H9 (cell line): ENCODE measurements around the gene FPGS. TPM values are rescaled to one million over a fixed set of nuclear protein-coding genes. Genes with fewer than 3 reads are reported as not detected.

Experiments
- DNase-seq: peaks from one replicate; pipeline ENCODE4 v3.0.0-alpha.2; 2017
- H2AFZ ChIP-seq: one replicate; pipeline ENCODE4 v1.6.1; 2013; ENCODE audit warnings: mild to moderate bottlenecking, low read length, control low read depth, moderate library complexity
- H2AK5ac ChIP-seq: 2 replicates; pipeline ENCODE4 v1.6.1; 2013; ENCODE audit warnings: low read length, control low read depth, mixed read lengths; ENCODE audit not compliant: insufficient read length
- H2BK120ac ChIP-seq: one replicate; pipeline ENCODE4 v1.6.1; 2013; ENCODE audit warnings: low read depth, mild to moderate bottlenecking, low read length, control low read depth, inconsistent platforms; ENCODE audit not compliant: poor library complexity, severe bottlenecking
- H2BK12ac ChIP-seq: 2 replicates; pipeline ENCODE4 v1.6.1; 2013; ENCODE audit warnings: low read length, control low read depth, mixed read lengths, low read depth; ENCODE audit not compliant: insufficient read length
- H2BK15ac ChIP-seq: 2 replicates; pipeline ENCODE4 v1.6.1; 2013; ENCODE audit warnings: low read depth, low read length, control low read depth
- H2BK20ac ChIP-seq: one replicate; pipeline ENCODE4 v1.6.1; 2013; ENCODE audit warnings: low read depth, mild to moderate bottlenecking, low read length, control low read depth, inconsistent platforms; ENCODE audit not compliant: poor library complexity, severe bottlenecking
- H2BK5ac ChIP-seq: 2 replicates; pipeline ENCODE4 v1.6.1; 2013; ENCODE audit warnings: low read length, control low read depth, mixed read lengths; ENCODE audit not compliant: insufficient read length
- H3K14ac ChIP-seq: 2 replicates; pipeline ENCODE4 v1.6.1; 2013; ENCODE audit warnings: low read length, control low read depth; ENCODE audit not compliant: insufficient read depth
- H3K18ac ChIP-seq: 2 replicates; pipeline ENCODE4 v1.6.1; 2013; ENCODE audit warnings: low read depth, mild to moderate bottlenecking, mixed read lengths, low read length, control low read depth; ENCODE audit not compliant: insufficient read length
- H3K23ac ChIP-seq: 2 replicates; pipeline ENCODE4 v1.6.1; 2013; ENCODE audit warnings: low read length, control low read depth, mixed read lengths, low read depth; ENCODE audit not compliant: insufficient read length
- H3K23me2 ChIP-seq: 2 replicates; pipeline ENCODE4 v1.6.1; 2013; ENCODE audit warnings: low read depth, mild to moderate bottlenecking, mixed read lengths, low read length, control low read depth; ENCODE audit not compliant: insufficient read length, poor library complexity, severe bottlenecking
- H3K27ac ChIP-seq: 2 replicates; pipeline ENCODE4 v1.5.1; 2013; ENCODE audit warnings: low read length, control low read depth, mixed read lengths, low read depth; ENCODE audit not compliant: insufficient read length
- H3K27me3 ChIP-seq: 2 replicates; pipeline ENCODE4 v1.6.1; 2013; ENCODE audit warnings: low read length, control low read depth, inconsistent platforms; ENCODE audit not compliant: insufficient read depth
- H3K4ac ChIP-seq: 2 replicates; pipeline ENCODE4 v1.6.1; 2013; ENCODE audit warnings: low read depth, mild to moderate bottlenecking, control low read depth, inconsistent platforms, low read length, moderate library complexity
- H3K4me1 ChIP-seq: 2 replicates; pipeline ENCODE4 v1.6.1; 2013; ENCODE audit warnings: low read length, control low read depth, inconsistent platforms; ENCODE audit not compliant: insufficient read depth
- H3K4me2 ChIP-seq: 2 replicates; pipeline ENCODE4 v1.6.1; 2013; ENCODE audit warnings: low read length, control low read depth, mixed read lengths; ENCODE audit not compliant: insufficient read length, insufficient read depth
- H3K56ac ChIP-seq: 2 replicates; pipeline ENCODE4 v1.6.1; 2013; ENCODE audit warnings: low read depth, mild to moderate bottlenecking, mixed read lengths, low read length, control low read depth; ENCODE audit not compliant: insufficient read length
- H3K79me1 ChIP-seq: 2 replicates; pipeline ENCODE4 v1.6.1; 2013; ENCODE audit warnings: low read depth, mild to moderate bottlenecking, moderate library complexity, low read length, control low read depth, inconsistent platforms; ENCODE audit not compliant: insufficient read depth, poor library complexity, severe bottlenecking
- H3K79me2 ChIP-seq: 2 replicates; pipeline ENCODE4 v1.6.1; 2013; ENCODE audit warnings: low read length, control low read depth, inconsistent platforms; ENCODE audit not compliant: insufficient read depth
- H3K9ac ChIP-seq: 2 replicates; pipeline ENCODE4 v1.6.1; 2013; ENCODE audit warnings: low read length, control low read depth, mixed read lengths; ENCODE audit not compliant: insufficient read length; ENCODE audit errors: extremely low read depth
- H3K9me3 ChIP-seq: one replicate; pipeline ENCODE4 v1.6.1; 2013; ENCODE audit warnings: low read depth, low read length, inconsistent platforms; ENCODE audit not compliant: control insufficient read depth
- H3T11ph ChIP-seq: one replicate; pipeline ENCODE4 v1.6.1; 2013; ENCODE audit warnings: mild to moderate bottlenecking, low read length, control low read depth, inconsistent platforms
- H4K20me1 ChIP-seq: one replicate; pipeline ENCODE4 v1.6.1; 2013; ENCODE audit not compliant: control insufficient read depth, insufficient read length, insufficient read depth
- H4K5ac ChIP-seq: 2 replicates; pipeline ENCODE4 v1.6.1; 2013; ENCODE audit warnings: low read depth, mild to moderate bottlenecking, mixed read lengths, low read length, control low read depth; ENCODE audit not compliant: insufficient read length
- H4K8ac ChIP-seq: replicated peaks from 2 replicates; pipeline ENCODE4 v1.6.1; 2013; ENCODE audit warnings: low read length, control low read depth, mixed read lengths, low read depth; ENCODE audit not compliant: insufficient read length
- H4K91ac ChIP-seq: 2 replicates; pipeline ENCODE4 v1.6.1; 2013; ENCODE audit warnings: low read depth, mild to moderate bottlenecking, moderate library complexity, mixed read lengths, low read length, control low read depth; ENCODE audit not compliant: insufficient read length
- H3K27ac Mint-ChIP-seq, 3 experiments: 2 replicates in 2 of 3; 3 replicates in 1 of 3; pipeline ENCODE4 v1.8.0; 2020 to 2021; ENCODE audit warnings: mixed read lengths in 3 of 3, mild to moderate bottlenecking in 1 of 3, moderate library complexity in 1 of 3
- H3K27me3 Mint-ChIP-seq: 2 replicates; pipeline ENCODE4 v1.8.0; 2021; ENCODE audit warnings: low read depth, mild to moderate bottlenecking, moderate library complexity, mixed read lengths
- H3K36me3 Mint-ChIP-seq, 3 experiments: 2 replicates in 2 of 3; 3 replicates in 1 of 3; pipeline ENCODE4 v1.8.0; 2020 to 2021; ENCODE audit warnings: low read depth in 3 of 3, mixed read lengths in 3 of 3; ENCODE audit not compliant: insufficient read depth in 1 of 3
- H3K4me1 Mint-ChIP-seq, 2 experiments: 2 replicates each; pipeline ENCODE4 v1.8.0; 2020; ENCODE audit warnings: mixed read lengths in 2 of 2
- H3K4me3 Mint-ChIP-seq, 2 experiments: 2 replicates in 1 of 2; 3 replicates in 1 of 2; pipeline ENCODE4 v1.8.0; 2020 to 2021; ENCODE audit warnings: mild to moderate bottlenecking in 2 of 2, mixed read lengths in 2 of 2, moderate library complexity in 1 of 2
- H3K9me3 Mint-ChIP-seq, 2 experiments: 2 replicates in 1 of 2; 3 replicates in 1 of 2; pipeline ENCODE4 v1.8.0; 2020; ENCODE audit warnings: mild to moderate bottlenecking in 2 of 2, mixed read lengths in 2 of 2, moderate library complexity in 1 of 2
- CTCF ChIP-seq: fragments of 200-600 bp; sonication (generic); conservative IDR thresholded peaks from 3 replicates; pipeline ENCODE4 v1.8.0; 2021; ENCODE audit warnings: antibody characterized with exemption, mild to moderate bottlenecking
- WGBS: extraction: QIAGEN DNeasy Blood & Tissue Kit; methylation state at CpG from one replicate; pipeline ENCODE4 v1.1.7; 2013; ENCODE audit warnings: missing lambda C conversion rate, low lambda C conversion rate, mixed read lengths; ENCODE audit not compliant: insufficient read length; ENCODE audit errors: extremely low coverage; 5-methylcytosine and 5-hydroxymethylcytosine counted together
- total RNA-seq: library from RNA; stranded (reverse); gene quantifications from 2 replicates; pipeline ENCODE4 v1.2.1, GENCODE V29; 2021

The FPGS gene
- total RNA-seq, 1 experiment from 2014 or later = 68.4 TPM

- no peak overlapping the region for H2AFZ ChIP-seq
- H3K27ac ChIP-seq = no peak overlapping the region
- Mint-ChIP-seq H3K9me3 (no peaks in the 10 kb centered on the region), H3K27ac (no peak overlapping the region; a peak in 2 of 7 replicates), H3K27me3 (peaks cover 24% of the 10 kb centered on the region), H3K4me3 (no peak overlapping the region), H3K36me3 (no peaks in the 10 kb centered on the region; a peak in 1 of 7 replicates), H3K4me1 (peaks cover 23 to 43% of the 10 kb centered on the region in 2 experiments)
- H2BK20ac ChIP-seq = no peak overlapping the region
- H3K18ac ChIP-seq = no peak overlapping the region
- no peak for DNase-seq
- 0 out of 2 replicates have a peak, but pooled peaks cover 2% of the 10 kb centered on the region for H3K27me3 ChIP-seq
- no peak overlapping the region for H2BK15ac ChIP-seq
- no peak overlapping the region for H3K56ac ChIP-seq
- no peak for TF ChIP-seq CTCF
- peaks cover 7% of the 10 kb centered on the region for H3K23me2 ChIP-seq
- no peak overlapping the region for H3K9ac ChIP-seq
- H2BK120ac ChIP-seq = no peak overlapping the region
- no peak overlapping the region for H3K14ac ChIP-seq
- no peaks in the 10 kb centered on the region for H3K9me3 ChIP-seq
- H3T11ph ChIP-seq = no peak overlapping the region
- H4K5ac ChIP-seq = no peak overlapping the region
- no peaks in the 10 kb centered on the region; the same call in 1 of the 2 replicates for H3K4me1 ChIP-seq
- H4K91ac ChIP-seq = no peak overlapping the region
- WGBS = no CpG with 5 or more reads among the region's 6 CpGs
- H3K4me2 ChIP-seq = no peak overlapping the region
- H3K79me2 ChIP-seq = no peaks in the 10 kb centered on the region
- no peak overlapping the region for H4K8ac ChIP-seq
- no peak overlapping the region for H3K23ac ChIP-seq
- H3K4ac ChIP-seq = no peak overlapping the region
- no peak overlapping the region for H2BK5ac ChIP-seq
- H2AK5ac ChIP-seq = no peak overlapping the region
- H4K20me1 ChIP-seq = no peaks in the 10 kb centered on the region
- H2BK12ac ChIP-seq = no peak overlapping the region
- H3K79me1 ChIP-seq = no peaks in the 10 kb centered on the region
Measured at GRCh38 chr9:127829205-127829906, 26.7 kb downstream of the FPGS start.
